ENCODE results near the gene NRP2. TPM values are rescaled to one million over a fixed set of nuclear protein-coding genes. Genes with fewer than 3 reads are reported as not detected.

NRP2 gene
- total RNA-seq, 2 experiments from 2014 or later = 0.19 TPM; not detected in 1

- H3K9me3 Mint-ChIP-seq = no peaks in the 10 kb centered on the region
- H3K9me3 ChIP-seq (ENCODE audit: control insufficient read depth in 1 of 2, insufficient read depth in 1 of 2, low read length in 2 of 2) = no peaks in the 10 kb centered on the region
- TF ChIP-seq CTCF (IDR thresholded peaks at IDR 0.05) = no peak
- H3K36me3 Mint-ChIP-seq (ENCODE audit: low read depth) = no peaks in the 10 kb centered on the region
- no peaks in the 10 kb centered on the region for H3K27me3 ChIP-seq (ENCODE audit: control insufficient read depth in 1 of 2, insufficient read depth in 2 of 2, low read length in 2 of 2)
- DNase-seq (no peak), ATAC-seq (ENCODE audit: poor library complexity) (no peak)
- no peaks in the 10 kb centered on the region for H3K4me1 ChIP-seq (ENCODE audit: insufficient read depth, low read length)
- H3K27me3 Mint-ChIP-seq = peaks cover 3% of the 10 kb centered on the region
- H3K4me3 Mint-ChIP-seq = no peak overlapping the region
- CTCF ChIA-PET = no interaction called here
- H3K4me1 Mint-ChIP-seq (ENCODE audit: low read depth) = peaks cover 19% of the 10 kb centered on the region
- intact Hi-C loops (cut with DNase I, micrococcal nuclease) = no loop called here
- H3K27ac ChIP-seq (ENCODE audit: low read depth in 1 of 2, low read length in 2 of 2) = no peak overlapping the region
- no peaks in the 10 kb centered on the region for H3K36me3 ChIP-seq (ENCODE audit: insufficient read depth, low read length)
- H3K27ac Mint-ChIP-seq = no peak overlapping the region
- POLR2A ChIA-PET = no interaction called here
- H3K4me3 ChIP-seq (ENCODE audit: low read length) = no peak overlapping the region
Measured at GRCh38 chr2:205783872-205784499, 101.7 kb downstream of the NRP2 start.

- Mint-ChIP-seq H3K27me3 (peaks cover 3% of the 10 kb centered on the region), H3K4me3 (no peak overlapping the region), H3K9me3 (no peaks in the 10 kb centered on the region), H3K36me3 (ENCODE audit: low read depth) (no peaks in the 10 kb centered on the region), H3K4me1 (ENCODE audit: low read depth) (peaks cover 16% of the 10 kb centered on the region), H3K27ac (no peak overlapping the region)
- intact Hi-C loops (cut with DNase I, micrococcal nuclease) = no loop called here
- no peaks in the 10 kb centered on the region for H3K4me1 ChIP-seq (ENCODE audit: insufficient read depth, low read length)
- no peaks in the 10 kb centered on the region for H3K9me3 ChIP-seq (ENCODE audit: control insufficient read depth in 1 of 2, insufficient read depth in 1 of 2, low read length in 2 of 2)
- ChIA-PET POLR2A (no interaction called here), CTCF (no interaction called here)
- no peak overlapping the region for H3K4me3 ChIP-seq (ENCODE audit: low read length)
- H3K36me3 ChIP-seq (ENCODE audit: insufficient read depth, low read length) = no peaks in the 10 kb centered on the region
- TF ChIP-seq CTCF (IDR thresholded peaks at IDR 0.05) = no peak
- DNase-seq = no peak
- no peak for ATAC-seq (ENCODE audit: poor library complexity)
- H3K27me3 ChIP-seq (ENCODE audit: control insufficient read depth in 1 of 2, insufficient read depth in 2 of 2, low read length in 2 of 2) = no peaks in the 10 kb centered on the region
- no peak overlapping the region for H3K27ac ChIP-seq (ENCODE audit: low read depth in 1 of 2, low read length in 2 of 2)
Measured at GRCh38 chr2:205785507-205786260, 103.4 kb downstream of the NRP2 start.

- Histone ChIP-seq H3K36me3 (ENCODE audit: insufficient read depth, low read length) (no peaks in the 10 kb centered on the region), H3K27ac (ENCODE audit: low read depth in 1 of 2, low read length in 2 of 2) (no peak overlapping the region), H3K4me1 (ENCODE audit: insufficient read depth, low read length) (no peaks in the 10 kb centered on the region), H3K9me3 (ENCODE audit: control insufficient read depth in 1 of 2, insufficient read depth in 1 of 2, low read length in 2 of 2) (no peaks in the 10 kb centered on the region), H3K4me3 (ENCODE audit: low read length) (no peak overlapping the region), H3K27me3 (ENCODE audit: control insufficient read depth in 1 of 2, insufficient read depth in 2 of 2, low read length in 2 of 2) (no peaks in the 10 kb centered on the region)
- no peak overlapping the region for H3K27ac Mint-ChIP-seq
- intact Hi-C loops (cut with DNase I, micrococcal nuclease) = no loop called here
- no peak overlapping the region for H3K4me3 Mint-ChIP-seq
- peaks cover 3% of the 10 kb centered on the region for H3K4me1 Mint-ChIP-seq (ENCODE audit: low read depth)
- ATAC-seq (ENCODE audit: poor library complexity) = no peak
- ChIA-PET POLR2A (no interaction called here), CTCF (no interaction called here)
- TF ChIP-seq CTCF (IDR thresholded peaks at IDR 0.05) = no peak
- H3K36me3 Mint-ChIP-seq (ENCODE audit: low read depth) = no peaks in the 10 kb centered on the region
- no peaks in the 10 kb centered on the region for H3K9me3 Mint-ChIP-seq
- H3K27me3 Mint-ChIP-seq = peaks cover 3% of the 10 kb centered on the region
- no peak for DNase-seq
Measured at GRCh38 chr2:205786976-205787375, 104.7 kb downstream of the NRP2 start.
